OCI-LY3 (cell line): Measurements from ENCODE around the gene DHPS.

Source experiments
- H2AFZ ChIP-seq: fragments of 200-600, 300-600 bp; shearing (Covaris generic); 2 replicates; pipeline ENCODE4 v1.6.0; 2014; ENCODE audit warnings: antibody characterized with exemption, low read depth, low read length
- H3K27ac ChIP-seq: fragments of 200-600, 300-600 bp; sonication (generic); 2 replicates; pipeline ENCODE4 v1.5.1; 2014; ENCODE audit warnings: mild to moderate bottlenecking, low read length, moderate library complexity, mixed read lengths
- H3K27me3 ChIP-seq: fragments of 200-600, 300-600 bp; sonication (generic); 2 replicates; pipeline ENCODE4 v1.6.1; 2014; ENCODE audit warnings: low read depth, low read length, mixed read lengths
- H3K36me3 ChIP-seq: fragments of 200-600, 300-600 bp; sonication (generic); replicated peaks from 2 replicates; pipeline ENCODE3; 2014; ENCODE audit warnings: low read depth, low read length, mixed read lengths
- H3K4me1 ChIP-seq: fragments of 300-600, 200-600 bp; sonication (generic); 2 replicates; pipeline ENCODE4 v1.6.1; 2014; ENCODE audit warnings: low read length, mixed read lengths
- H3K4me2 ChIP-seq: fragments of 200-600, 300-600 bp; sonication (generic); 2 replicates; pipeline ENCODE4 v1.6.1; 2014; ENCODE audit warnings: low read length, mixed read lengths
- H3K4me3 ChIP-seq: fragments of 300-600, 200-600 bp; sonication (generic); 2 replicates; pipeline ENCODE4 v1.5.1; 2014; ENCODE audit warnings: antibody characterized with exemption, mild to moderate bottlenecking, low read length, moderate library complexity
- H3K79me2 ChIP-seq: fragments of 300-600, 200-600 bp; shearing (Covaris generic); 2 replicates; pipeline ENCODE4 v1.6.1; 2014; ENCODE audit warnings: mild to moderate bottlenecking, low read length, mixed read lengths
- H3K9ac ChIP-seq: fragments of 300-600, 200-600 bp; shearing (Covaris generic); 2 replicates; pipeline ENCODE4 v1.6.0; 2014; ENCODE audit warnings: mild to moderate bottlenecking, low read length, moderate library complexity
- H3K9me3 ChIP-seq: fragments of 200-600, 300-600 bp; shearing (Covaris generic); 2 replicates; pipeline ENCODE4 v1.6.1; 2014; ENCODE audit warnings: low read length, mixed read lengths; ENCODE audit not compliant: insufficient read depth
- H4K20me1 ChIP-seq: fragments of 200-600, 300-600 bp; sonication (generic); 2 replicates; pipeline ENCODE4 v1.6.1; 2016; ENCODE audit warnings: low read length, mixed read lengths; ENCODE audit not compliant: insufficient read depth
- EZH2phosphoT487 ChIP-seq: fragments of 200-600 bp; shearing (Covaris generic); IDR thresholded peaks from 2 replicates; pipeline ENCODE4 v1.6.1; 2018; ENCODE audit warnings: antibody characterized with exemption, mixed run types, low read depth
- TF ChIP-seq, protein P1 (sequence below): fragments of 200-600, 300-600 bp; sonication (generic); IDR thresholded peaks from 2 replicates; pipeline ENCODE4 v1.5.1; 2014; ENCODE audit warnings: antibody characterized with exemption, low read length, low read depth

The DHPS gene

GRCh38 chr19:12681074-12681987, at the start of gene DHPS:
DHPS (minus strand) TSS chr19:12681880; CDS start chr19:12681766, 114 bp downstream.
- peak within 1 kb of the TSS; percentile 80 for H2AFZ ChIP-seq
- peaks cover 22% of the 10 kb centered on the region for H3K79me2 ChIP-seq
- H3K4me3 ChIP-seq = peak within 1 kb of the TSS; percentile 88
- TF ChIP-seq, protein P1, sequence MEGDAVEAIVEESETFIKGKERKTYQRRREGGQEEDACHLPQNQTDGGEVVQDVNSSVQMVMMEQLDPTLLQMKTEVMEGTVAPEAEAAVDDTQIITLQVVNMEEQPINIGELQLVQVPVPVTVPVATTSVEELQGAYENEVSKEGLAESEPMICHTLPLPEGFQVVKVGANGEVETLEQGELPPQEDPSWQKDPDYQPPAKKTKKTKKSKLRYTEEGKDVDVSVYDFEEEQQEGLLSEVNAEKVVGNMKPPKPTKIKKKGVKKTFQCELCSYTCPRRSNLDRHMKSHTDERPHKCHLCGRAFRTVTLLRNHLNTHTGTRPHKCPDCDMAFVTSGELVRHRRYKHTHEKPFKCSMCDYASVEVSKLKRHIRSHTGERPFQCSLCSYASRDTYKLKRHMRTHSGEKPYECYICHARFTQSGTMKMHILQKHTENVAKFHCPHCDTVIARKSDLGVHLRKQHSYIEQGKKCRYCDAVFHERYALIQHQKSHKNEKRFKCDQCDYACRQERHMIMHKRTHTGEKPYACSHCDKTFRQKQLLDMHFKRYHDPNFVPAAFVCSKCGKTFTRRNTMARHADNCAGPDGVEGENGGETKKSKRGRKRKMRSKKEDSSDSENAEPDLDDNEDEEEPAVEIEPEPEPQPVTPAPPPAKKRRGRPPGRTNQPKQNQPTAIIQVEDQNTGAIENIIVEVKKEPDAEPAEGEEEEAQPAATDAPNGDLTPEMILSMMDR = no peak
- no peak for TF ChIP-seq EZH2phosphoT487
- peak within 1 kb of the TSS; percentile 95 for H3K27ac ChIP-seq
- H3K9me3 ChIP-seq = no peaks in the 10 kb centered on the region
- H3K4me1 ChIP-seq = peaks cover 7% of the 10 kb centered on the region; the same call in 1 of the 2 replicates
- peak within 1 kb of the TSS; percentile 64 for H3K4me2 ChIP-seq
- peaks cover 30% of the 10 kb centered on the region for H3K36me3 ChIP-seq
- H3K9ac ChIP-seq = peak within 1 kb of the TSS; percentile 97
- H3K27me3 ChIP-seq = no peaks in the 10 kb centered on the region
- H4K20me1 ChIP-seq = peaks cover 6% of the 10 kb centered on the region; the same call in 1 of the 2 replicates

- H3K9ac ChIP-seq = no peak overlapping the region
- peaks cover 22% of the 10 kb centered on the region for H3K4me1 ChIP-seq
- H3K27me3 ChIP-seq = no peaks in the 10 kb centered on the region
- no peak overlapping the region for H3K4me3 ChIP-seq
- no peak overlapping the region for H3K27ac ChIP-seq
- H3K9me3 ChIP-seq = no peaks in the 10 kb centered on the region
- peaks cover 42% of the 10 kb centered on the region for H3K36me3 ChIP-seq
- no peak overlapping the region for H3K4me2 ChIP-seq
- peaks cover 62% of the 10 kb centered on the region for H3K79me2 ChIP-seq
- no peak overlapping the region for H2AFZ ChIP-seq
- TF ChIP-seq, protein P1 = no peak
- no peak for TF ChIP-seq EZH2phosphoT487
- peaks cover 37% of the 10 kb centered on the region for H4K20me1 ChIP-seq
Measured at GRCh38 chr19:12731337-12731736, 49.7 kb upstream of the DHPS start.

GRCh38 chr19:12730064-12730463, 48.4 kb upstream of the DHPS start:
- peaks cover 42% of the 10 kb centered on the region for H3K36me3 ChIP-seq
- no peak overlapping the region for H3K4me3 ChIP-seq
- H3K27ac ChIP-seq = no peak overlapping the region
- H3K79me2 ChIP-seq = peaks cover 58% of the 10 kb centered on the region
- no peak overlapping the region for H3K9ac ChIP-seq
- no peaks in the 10 kb centered on the region for H3K9me3 ChIP-seq
- H3K27me3 ChIP-seq = no peaks in the 10 kb centered on the region
- H3K4me1 ChIP-seq = peaks cover 15% of the 10 kb centered on the region
- TF ChIP-seq EZH2phosphoT487 = no peak
- TF ChIP-seq, protein P1 = no peak
- no peak overlapping the region for H2AFZ ChIP-seq
- H3K4me2 ChIP-seq = no peak overlapping the region
- peaks cover 37% of the 10 kb centered on the region for H4K20me1 ChIP-seq

DNA sequence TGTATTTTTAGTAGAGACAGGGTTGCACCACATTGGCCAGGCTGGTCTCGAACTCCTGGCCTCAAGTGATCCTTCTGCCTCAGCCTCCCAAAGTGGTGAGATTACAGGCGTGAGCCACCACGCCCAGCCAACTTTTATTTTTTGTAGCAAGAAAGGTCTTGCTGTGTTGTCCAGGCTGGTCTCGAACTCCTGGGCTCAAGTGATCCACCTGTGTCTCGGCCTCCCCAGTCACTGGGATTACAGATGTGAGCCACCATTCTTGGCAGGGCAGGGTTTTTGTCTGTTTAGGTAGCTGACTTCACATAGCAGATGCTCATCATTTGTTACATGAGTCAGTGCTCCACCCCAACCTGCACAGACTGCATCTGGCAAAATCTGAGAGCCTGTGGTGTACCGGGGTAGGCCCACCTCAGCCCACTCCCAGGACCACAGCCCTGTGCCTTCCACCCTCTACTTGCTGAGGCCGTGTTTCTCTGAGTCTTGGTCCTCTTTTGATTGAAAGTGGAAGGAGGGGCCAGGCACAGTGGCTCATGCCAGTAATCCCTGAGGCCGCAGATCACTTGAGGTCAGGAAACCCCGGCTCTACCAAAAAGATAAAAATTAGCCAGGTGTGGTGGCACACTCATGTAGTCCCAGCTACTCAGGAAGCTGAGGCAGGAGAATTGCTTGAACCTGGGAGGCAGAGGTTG, 46.2 kb upstream of the DHPS start:
- Histone ChIP-seq H3K4me3 (no peak overlapping the region), H4K20me1 (peaks cover 26% of the 10 kb centered on the region), H3K4me1 (peaks cover 10% of the 10 kb centered on the region), H3K36me3 (peaks cover 42% of the 10 kb centered on the region), H3K27me3 (no peaks in the 10 kb centered on the region), H2AFZ (no peak overlapping the region), H3K9ac (no peak overlapping the region), H3K4me2 (no peak overlapping the region), H3K79me2 (peaks cover 55% of the 10 kb centered on the region), H3K27ac (no peak overlapping the region), H3K9me3 (no peaks in the 10 kb centered on the region)
- TF ChIP-seq EZH2phosphoT487 = no peak
- TF ChIP-seq, protein P1 = no peak
